GM23248 (cell line): Measurements from ENCODE around the gene ZBTB17.

Experiments
- EZH2 ChIP-seq: fragments of 200-600 bp; sonication (generic); IDR thresholded peaks from 2 replicates; pipeline ENCODE4 v1.6.1; 2018; ENCODE audit warnings: antibody characterized with exemption, mild to moderate bottlenecking; ENCODE audit not compliant: insufficient read depth, poor library complexity, severe bottlenecking
- EZH2phosphoT487 ChIP-seq: fragments of 200-600 bp; sonication (generic); IDR thresholded peaks from 2 replicates; pipeline ENCODE4 v1.6.1; 2018; ENCODE audit warnings: antibody characterized with exemption, moderate library complexity, mild to moderate bottlenecking, low read depth; ENCODE audit not compliant: insufficient read depth

GRCh38 chr1:15950763-15951295 is 25.1 kb downstream of the ZBTB17 start:
- TF ChIP-seq EZH2phosphoT487 (no peak), EZH2 (no peak)
